K562 (cell line): ENCODE measurements around the gene MYCBP. TPM values are rescaled to one million over a fixed set of nuclear protein-coding genes. Genes with fewer than 3 reads are reported as not detected.

Experiments
- ATAC-seq: fragments of 200-7000 bp; cut with Tn5 transposase; 3 replicates; pipeline ENCODE4 v1.9.1; 2020; ENCODE audit warnings: moderate library complexity
- BruUV-seq: library from RNA; stranded (reverse); fragments of 400-500 nt; replicated peaks from 2 replicates; lab custom pipeline; 2021; lab: Mats Ljungman, UMichigan
- CTCF ChIA-PET: fragments of 300-600 bp; formaldehyde crosslinking; extraction: SDS; loops from one replicate; lab custom pipeline; 2021; ENCODE audit warnings: low intra/inter-chr PET ratio; lab: Yijun Ruan, JAX
- POLR2A ChIA-PET: fragments of 300-600, 350-650 bp; sonication (Branson Sonifier 250); formaldehyde crosslinking; extraction: SDS; loops from one replicate; lab custom pipeline; 2021; ENCODE audit warnings: antibody characterized with exemption, inconsistent platforms; lab: Yijun Ruan, JAX
- DNase-seq, 4 experiments: peaks; one replicate each; pipeline versions ENCODE4 v3.0.0 to v3.0.0-alpha.2; 2011 to 2018; ENCODE audit warnings: low spot score in 3 of 4, mixed read lengths in 3 of 4; ENCODE audit errors: extremely low read depth in 1 of 4
- FAIRE-seq: peaks from 2 replicates; lab custom pipeline; 2011; peaks lifted over from hg19 to GRCh38; lab: Jason Lieb, UNC
- H2AFZ ChIP-seq: 2 replicates; pipeline ENCODE4 v1.6.0; 2011; ENCODE audit warnings: low read depth, low read length, control low read depth, inconsistent platforms
- H3K27ac ChIP-seq: fragments of 200-600 bp; 3 replicates; pipeline ENCODE4 v1.8.0; 2011; ENCODE audit warnings: low read depth, mild to moderate bottlenecking, control low read depth, inconsistent platforms, low read length, moderate library complexity, mixed read lengths; ENCODE audit errors: extremely low read depth
- H3K27me3 ChIP-seq, 2 experiments: fragments of 300-600 bp in 1 of 2; 2 replicates in 1 of 2; 3 replicates in 1 of 2; pipeline versions ENCODE4 v1.6.0 to v1.8.0; 2011; ENCODE audit warnings: inconsistent platforms in 2 of 2, low read length in 2 of 2, mild to moderate bottlenecking in 1 of 2, mixed read lengths in 1 of 2, moderate library complexity in 1 of 2; ENCODE audit not compliant: control insufficient read depth in 2 of 2, insufficient read depth in 2 of 2
- H3K36me3 ChIP-seq: fragments of 300-600 bp; 3 replicates; pipeline ENCODE4 v1.8.0; 2011; ENCODE audit warnings: mild to moderate bottlenecking, low read length, inconsistent platforms; ENCODE audit not compliant: control insufficient read depth, insufficient read depth
- H3K4me1 ChIP-seq, 2 experiments: fragments of 200-600 bp in 1 of 2; replicated peaks in 1 of 2; 2 replicates in 1 of 2; 3 replicates in 1 of 2; pipeline versions ENCODE4 v1.5.1 to v1.8.0; 2011; ENCODE audit warnings: inconsistent platforms in 2 of 2, low read length in 2 of 2, mild to moderate bottlenecking in 1 of 2, mixed read lengths in 1 of 2, moderate library complexity in 1 of 2; ENCODE audit not compliant: control insufficient read depth in 2 of 2, insufficient read depth in 2 of 2
- H3K4me2 ChIP-seq: 2 replicates; pipeline ENCODE4 v1.6.1; 2011; ENCODE audit warnings: low read length, control low read depth, inconsistent platforms, mixed read lengths; ENCODE audit not compliant: insufficient read depth
- H3K4me3 ChIP-seq: fragments of 200-600 bp; sonication (generic), shearing (Covaris generic); 2 replicates; pipeline ENCODE4 v1.5.1; 2016; ENCODE audit warnings: control low read depth, inconsistent platforms
- H3K79me2 ChIP-seq: fragments of 200-600 bp; 3 replicates; pipeline ENCODE4 v1.8.0; 2011; ENCODE audit warnings: low read length, inconsistent platforms; ENCODE audit not compliant: control insufficient read depth, insufficient read depth
- H3K9ac ChIP-seq, 2 experiments: 2 replicates each; pipeline versions ENCODE4 v1.6.0 to v1.6.1; 2011; ENCODE audit warnings: low read depth in 2 of 2, low read length in 2 of 2, control low read depth in 1 of 2, inconsistent platforms in 1 of 2, mild to moderate bottlenecking in 1 of 2, mixed read lengths in 1 of 2; ENCODE audit not compliant: insufficient read depth in 1 of 2
- H3K9me1 ChIP-seq: one replicate; pipeline ENCODE4 v1.6.0; 2011; ENCODE audit warnings: inconsistent platforms, mild to moderate bottlenecking, low read length, moderate library complexity; ENCODE audit not compliant: control insufficient read depth, insufficient read depth
- H3K9me3 ChIP-seq: replicated peaks from 2 replicates; pipeline ENCODE4 v1.5.1; 2011; ENCODE audit warnings: low read depth, low read length, inconsistent platforms; ENCODE audit not compliant: control insufficient read depth, insufficient read depth
- H4K20me1 ChIP-seq: replicated peaks from 2 replicates; pipeline ENCODE4 v1.6.1; 2011; ENCODE audit warnings: low read length, inconsistent platforms, mixed read lengths; ENCODE audit not compliant: control insufficient read depth, insufficient read depth
- ARNT ChIP-seq, 2 experiments: fragments of 450-650 bp; IDR thresholded peaks; 2 replicates each; pipeline ENCODE4 v1.6.1; 2016; ENCODE audit warnings: mild to moderate bottlenecking in 1 of 2
- C11orf30 ChIP-seq: fragments of 450-650 bp; IDR thresholded peaks from 2 replicates; pipeline ENCODE4 v1.6.1; 2016; ENCODE audit warnings: low read depth, mild to moderate bottlenecking
- FIP1L1 ChIP-seq: fragments of 200-400 bp; formaldehyde crosslinking; IDR thresholded peaks from 2 replicates; pipeline ENCODE4 v1.6.1; 2018; ENCODE audit warnings: mild to moderate bottlenecking, low read depth, low read length; ENCODE audit not compliant: poor library complexity, severe bottlenecking
- KAT7 ChIP-seq: sonication (generic); formaldehyde crosslinking; IDR thresholded peaks from 2 replicates; pipeline ENCODE4 v1.8.0; 2022; ENCODE audit warnings: missing genetic modification reagents, mild to moderate bottlenecking, borderline replicate concordance
- KLF1 ChIP-seq: fragments of 450-650 bp; IDR thresholded peaks from 2 replicates; pipeline ENCODE4 v1.6.1; 2016; ENCODE audit warnings: missing genetic modification characterization, missing compliant biosample characterization
- ZNF282 ChIP-seq: sonication (generic); formaldehyde crosslinking; IDR thresholded peaks from 2 replicates; pipeline ENCODE4 v1.8.1; 2023; ENCODE audit warnings: missing genetic modification reagents
- ZNF830 ChIP-seq: fragments of 250-450 bp; sonication (Bioruptor Pico); IDR thresholded peaks from 2 replicates; pipeline ENCODE4 v1.5.0; 2021; ENCODE audit warnings: mild to moderate bottlenecking
- WGBS: fragments of 100-300 bp; shearing (Covaris generic); methylation state at CpG from one replicate; pipeline ENCODE4 v1.1.6; 2016; ENCODE audit warnings: low coverage, mixed read lengths; ENCODE audit not compliant: insufficient coverage; ENCODE audit errors: missing lambda C conversion rate; 5-methylcytosine and 5-hydroxymethylcytosine counted together
- in situ Hi-C: fragments of 300-500 bp; cut with MboI; formaldehyde crosslinking; loops from 4 replicates; pipeline ENCODE4 v1.15.0; 2018; ENCODE audit warnings: inconsistent platforms, mixed read lengths
- intact Hi-C: fragments of 100-400 bp; cut with micrococcal nuclease; formaldehyde crosslinking; loops from 2 replicates; pipeline ENCODE4 v1.14.2; 2022
- polyA plus RNA-seq, 8 experiments: library from polyadenylated mRNA; depleted of rRNA in 4 of 8; stranded (reverse) in 5 of 8; unstranded in 3 of 8; fragments of >200 nt; fragmentation: Nextera tagmentation in 2 of 8; fragmentation: Illumina TruSeq in 1 of 8; extraction: Ambion mirVana in 2 of 8; extraction: Trizol in 1 of 8; gene quantifications; 2 replicates each; pipeline versions ENCODE4 v1.2.1 to v1.2.3, GENCODE V29; 2011 to 2014; ENCODE audit warnings: inconsistent platforms in 1 of 8, missing spikeins in 1 of 8
- total RNA-seq, 7 experiments: library from RNA; depleted of rRNA in 6 of 7; stranded (reverse); fragments of >200 nt in 6 of 7; fragmentation: Illumina TruSeq in 2 of 7; extraction: Trizol in 2 of 7; gene quantifications; 2 replicates each; pipeline versions ENCODE4 v1.2.1 to v1.2.3, GENCODE V29; 2011 to 2021; ENCODE audit warnings: low replicate concordance in 1 of 7
- TF ChIP-seq, protein P1 (sequence below): fragments of 450-650 bp; conservative IDR thresholded peaks from 2 replicates; pipeline ENCODE4 v1.6.1; 2016; ENCODE audit warnings: missing genetic modification characterization, low read depth, mild to moderate bottlenecking, control low read depth, missing compliant biosample characterization
- TF ChIP-seq, protein P2 (sequence below): fragments of 200-600 bp; sonication (generic); IDR thresholded peaks from one replicate; pipeline ENCODE4 v1.6.1; 2012; ENCODE audit warnings: mild to moderate bottlenecking, low read depth, low read length, inconsistent platforms

The MYCBP gene
- total and polyA plus RNA-seq, 9 of the 15 experiments (the other 6 are each of a cell fraction or from before 2014, with no cell fraction given) = 32.3 to 253 (median 72.9) TPM

DNA sequence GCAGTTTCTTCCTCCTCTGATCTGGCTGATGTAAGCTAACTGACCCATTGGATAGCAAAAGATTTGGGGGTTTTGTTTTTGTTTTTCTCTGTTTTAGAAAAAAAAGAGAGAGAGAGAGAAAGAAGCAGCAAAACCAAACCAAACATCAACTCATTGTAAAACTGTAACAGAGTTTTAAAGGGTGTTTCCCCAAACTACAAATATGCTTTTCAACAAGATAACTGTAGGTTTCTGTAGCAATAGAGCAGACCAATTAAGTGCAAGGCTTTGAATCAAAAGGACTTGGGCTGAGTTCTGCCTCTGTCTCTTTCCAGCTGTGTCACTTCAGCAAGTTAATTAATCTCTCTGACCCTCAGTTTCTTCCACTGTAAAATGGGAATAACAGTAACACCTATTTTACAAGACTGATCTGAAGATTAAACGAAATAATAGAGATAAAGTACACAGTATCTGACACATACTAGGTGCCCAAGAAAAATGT, 58.1 kb downstream of the MYCBP start:
- ChIA-PET POLR2A (interaction anchor here (0.6 to 1.9 kb wide), 7 partner anchors 9 to 105 kb away, joined by 3 to 5 read pairs (median 3); no protein-coding TSS in a partner anchor), CTCF (no interaction called here)
- no peaks in the 10 kb centered on the region for H3K36me3 ChIP-seq
- intact Hi-C loops (loop anchor here (1.0 to 10.0 kb wide), 3 partner anchors 30 to 93 kb away; no protein-coding TSS in a partner anchor), in situ Hi-C loops (loop anchor here (5.0 kb wide), 1 partner anchor 203 kb away; no protein-coding TSS in a partner anchor)
- 25% methylated on average over 1 of the region's 1 CpG for WGBS
- DNase-seq (no peak), ATAC-seq (no peak), FAIRE-seq (no peak)
- H3K9me1 ChIP-seq = no peaks in the 10 kb centered on the region
- peaks cover 21% of the 10 kb centered on the region for H3K9me3 ChIP-seq
- H3K4me3 ChIP-seq = no peak overlapping the region
- peak overlapping the region in 1 of 2 experiments; percentile 40; a peak in 2 of 4 replicates for H3K9ac ChIP-seq
- no TSS peak for BruUV-seq
- H3K79me2 ChIP-seq = no peaks in the 10 kb centered on the region
- H3K27ac ChIP-seq = peak overlapping the region; percentile 87; the same call in 2 of the 3 replicates
- H3K4me2 ChIP-seq = peak overlapping the region; percentile 69; the same call in 1 of the 2 replicates
- H3K27me3 ChIP-seq = no peaks in the 10 kb centered on the region
- H2AFZ ChIP-seq = peak overlapping the region; percentile 87
- H4K20me1 ChIP-seq = no peaks in the 10 kb centered on the region
- H3K4me1 ChIP-seq = peaks cover 30 to 32% of the 10 kb centered on the region in 2 experiments
- TF ChIP-seq, protein P1, sequence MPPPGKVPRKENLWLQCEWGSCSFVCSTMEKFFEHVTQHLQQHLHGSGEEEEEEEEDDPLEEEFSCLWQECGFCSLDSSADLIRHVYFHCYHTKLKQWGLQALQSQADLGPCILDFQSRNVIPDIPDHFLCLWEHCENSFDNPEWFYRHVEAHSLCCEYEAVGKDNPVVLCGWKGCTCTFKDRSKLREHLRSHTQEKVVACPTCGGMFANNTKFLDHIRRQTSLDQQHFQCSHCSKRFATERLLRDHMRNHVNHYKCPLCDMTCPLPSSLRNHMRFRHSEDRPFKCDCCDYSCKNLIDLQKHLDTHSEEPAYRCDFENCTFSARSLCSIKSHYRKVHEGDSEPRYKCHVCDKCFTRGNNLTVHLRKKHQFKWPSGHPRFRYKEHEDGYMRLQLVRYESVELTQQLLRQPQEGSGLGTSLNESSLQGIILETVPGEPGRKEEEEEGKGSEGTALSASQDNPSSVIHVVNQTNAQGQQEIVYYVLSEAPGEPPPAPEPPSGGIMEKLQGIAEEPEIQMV (tag) = no peak
- TF ChIP-seq FIP1L1 = no peak
- TF ChIP-seq, protein P2, sequence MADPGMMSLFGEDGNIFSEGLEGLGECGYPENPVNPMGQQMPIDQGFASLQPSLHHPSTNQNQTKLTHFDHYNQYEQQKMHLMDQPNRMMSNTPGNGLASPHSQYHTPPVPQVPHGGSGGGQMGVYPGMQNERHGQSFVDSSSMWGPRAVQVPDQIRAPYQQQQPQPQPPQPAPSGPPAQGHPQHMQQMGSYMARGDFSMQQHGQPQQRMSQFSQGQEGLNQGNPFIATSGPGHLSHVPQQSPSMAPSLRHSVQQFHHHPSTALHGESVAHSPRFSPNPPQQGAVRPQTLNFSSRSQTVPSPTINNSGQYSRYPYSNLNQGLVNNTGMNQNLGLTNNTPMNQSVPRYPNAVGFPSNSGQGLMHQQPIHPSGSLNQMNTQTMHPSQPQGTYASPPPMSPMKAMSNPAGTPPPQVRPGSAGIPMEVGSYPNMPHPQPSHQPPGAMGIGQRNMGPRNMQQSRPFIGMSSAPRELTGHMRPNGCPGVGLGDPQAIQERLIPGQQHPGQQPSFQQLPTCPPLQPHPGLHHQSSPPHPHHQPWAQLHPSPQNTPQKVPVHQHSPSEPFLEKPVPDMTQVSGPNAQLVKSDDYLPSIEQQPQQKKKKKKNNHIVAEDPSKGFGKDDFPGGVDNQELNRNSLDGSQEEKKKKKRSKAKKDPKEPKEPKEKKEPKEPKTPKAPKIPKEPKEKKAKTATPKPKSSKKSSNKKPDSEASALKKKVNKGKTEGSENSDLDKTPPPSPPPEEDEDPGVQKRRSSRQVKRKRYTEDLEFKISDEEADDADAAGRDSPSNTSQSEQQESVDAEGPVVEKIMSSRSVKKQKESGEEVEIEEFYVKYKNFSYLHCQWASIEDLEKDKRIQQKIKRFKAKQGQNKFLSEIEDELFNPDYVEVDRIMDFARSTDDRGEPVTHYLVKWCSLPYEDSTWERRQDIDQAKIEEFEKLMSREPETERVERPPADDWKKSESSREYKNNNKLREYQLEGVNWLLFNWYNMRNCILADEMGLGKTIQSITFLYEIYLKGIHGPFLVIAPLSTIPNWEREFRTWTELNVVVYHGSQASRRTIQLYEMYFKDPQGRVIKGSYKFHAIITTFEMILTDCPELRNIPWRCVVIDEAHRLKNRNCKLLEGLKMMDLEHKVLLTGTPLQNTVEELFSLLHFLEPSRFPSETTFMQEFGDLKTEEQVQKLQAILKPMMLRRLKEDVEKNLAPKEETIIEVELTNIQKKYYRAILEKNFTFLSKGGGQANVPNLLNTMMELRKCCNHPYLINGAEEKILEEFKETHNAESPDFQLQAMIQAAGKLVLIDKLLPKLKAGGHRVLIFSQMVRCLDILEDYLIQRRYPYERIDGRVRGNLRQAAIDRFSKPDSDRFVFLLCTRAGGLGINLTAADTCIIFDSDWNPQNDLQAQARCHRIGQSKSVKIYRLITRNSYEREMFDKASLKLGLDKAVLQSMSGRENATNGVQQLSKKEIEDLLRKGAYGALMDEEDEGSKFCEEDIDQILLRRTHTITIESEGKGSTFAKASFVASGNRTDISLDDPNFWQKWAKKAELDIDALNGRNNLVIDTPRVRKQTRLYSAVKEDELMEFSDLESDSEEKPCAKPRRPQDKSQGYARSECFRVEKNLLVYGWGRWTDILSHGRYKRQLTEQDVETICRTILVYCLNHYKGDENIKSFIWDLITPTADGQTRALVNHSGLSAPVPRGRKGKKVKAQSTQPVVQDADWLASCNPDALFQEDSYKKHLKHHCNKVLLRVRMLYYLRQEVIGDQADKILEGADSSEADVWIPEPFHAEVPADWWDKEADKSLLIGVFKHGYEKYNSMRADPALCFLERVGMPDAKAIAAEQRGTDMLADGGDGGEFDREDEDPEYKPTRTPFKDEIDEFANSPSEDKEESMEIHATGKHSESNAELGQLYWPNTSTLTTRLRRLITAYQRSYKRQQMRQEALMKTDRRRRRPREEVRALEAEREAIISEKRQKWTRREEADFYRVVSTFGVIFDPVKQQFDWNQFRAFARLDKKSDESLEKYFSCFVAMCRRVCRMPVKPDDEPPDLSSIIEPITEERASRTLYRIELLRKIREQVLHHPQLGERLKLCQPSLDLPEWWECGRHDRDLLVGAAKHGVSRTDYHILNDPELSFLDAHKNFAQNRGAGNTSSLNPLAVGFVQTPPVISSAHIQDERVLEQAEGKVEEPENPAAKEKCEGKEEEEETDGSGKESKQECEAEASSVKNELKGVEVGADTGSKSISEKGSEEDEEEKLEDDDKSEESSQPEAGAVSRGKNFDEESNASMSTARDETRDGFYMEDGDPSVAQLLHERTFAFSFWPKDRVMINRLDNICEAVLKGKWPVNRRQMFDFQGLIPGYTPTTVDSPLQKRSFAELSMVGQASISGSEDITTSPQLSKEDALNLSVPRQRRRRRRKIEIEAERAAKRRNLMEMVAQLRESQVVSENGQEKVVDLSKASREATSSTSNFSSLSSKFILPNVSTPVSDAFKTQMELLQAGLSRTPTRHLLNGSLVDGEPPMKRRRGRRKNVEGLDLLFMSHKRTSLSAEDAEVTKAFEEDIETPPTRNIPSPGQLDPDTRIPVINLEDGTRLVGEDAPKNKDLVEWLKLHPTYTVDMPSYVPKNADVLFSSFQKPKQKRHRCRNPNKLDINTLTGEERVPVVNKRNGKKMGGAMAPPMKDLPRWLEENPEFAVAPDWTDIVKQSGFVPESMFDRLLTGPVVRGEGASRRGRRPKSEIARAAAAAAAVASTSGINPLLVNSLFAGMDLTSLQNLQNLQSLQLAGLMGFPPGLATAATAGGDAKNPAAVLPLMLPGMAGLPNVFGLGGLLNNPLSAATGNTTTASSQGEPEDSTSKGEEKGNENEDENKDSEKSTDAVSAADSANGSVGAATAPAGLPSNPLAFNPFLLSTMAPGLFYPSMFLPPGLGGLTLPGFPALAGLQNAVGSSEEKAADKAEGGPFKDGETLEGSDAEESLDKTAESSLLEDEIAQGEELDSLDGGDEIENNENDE = no peak
- TF ChIP-seq C11orf30 = peak; percentile 89; the same call in 1 of the 2 replicates
- TF ChIP-seq ZNF282 = no peak
- TF ChIP-seq ARNT (IDR thresholded peaks at IDR 0.05) = no peak
- TF ChIP-seq ZNF830 (CRISPR knock-in tag) = no peak
- no peak for TF ChIP-seq KAT7 (CRISPR knock-in tag)
- TF ChIP-seq KLF1 (tag) = no peak
